SW480 (cell line): Measurements from ENCODE around the gene TMEM19.

Experiments
- DNase-seq: peaks from one replicate; pipeline ENCODE4 v3.0.0-alpha.2; 2016; ENCODE audit warnings: low spot score

The TMEM19 gene

GRCh38 chr12:71685914-71686657 is at the start of gene TMEM19:
TSS of gene TMEM19 (plus strand) at chr12:71686082. CDS start at chr12:71686681, 599 bp downstream.
- peak; percentile 86 for DNase-seq

DNA sequence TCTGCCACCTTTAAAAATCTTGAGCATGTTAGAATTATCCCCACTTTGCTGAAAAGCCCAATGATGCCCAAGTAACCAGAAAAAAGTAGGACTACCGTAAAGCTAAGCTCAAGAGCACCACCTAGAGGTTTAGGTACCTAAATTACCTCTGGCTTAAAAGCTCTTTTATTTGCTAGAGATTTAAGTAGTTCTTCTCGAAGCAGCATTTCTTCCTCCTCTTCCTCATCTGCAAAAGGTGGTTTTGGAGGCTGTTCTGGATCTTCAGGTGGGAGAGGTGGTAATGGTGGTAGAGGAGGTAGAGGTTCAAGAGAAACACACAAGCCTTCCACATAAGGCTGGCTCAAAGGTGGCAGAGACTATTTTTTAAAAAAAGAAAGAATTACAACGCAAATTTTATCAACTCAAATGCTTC is 49.2 kb upstream of the TMEM19 start:
- DNase-seq, result peak; percentile 64

DNA sequence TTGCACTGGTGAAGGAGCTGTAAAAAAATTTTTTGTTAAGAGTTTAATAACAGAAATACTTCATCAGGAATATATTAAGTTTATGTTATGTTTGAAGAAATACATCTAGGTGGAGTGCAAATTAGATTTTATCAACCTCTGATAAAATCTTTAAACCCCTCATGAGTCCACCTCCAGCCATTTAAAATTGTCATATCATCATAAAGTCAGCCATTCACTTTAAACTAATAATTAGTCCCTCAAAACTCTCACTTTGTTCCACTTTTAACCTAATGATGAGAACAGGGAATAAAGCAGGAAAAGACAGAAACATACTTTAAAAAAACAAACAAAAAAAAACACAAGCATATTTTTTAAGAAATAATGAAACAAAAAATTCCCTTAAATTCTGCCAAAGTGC is 47.4 kb upstream of the TMEM19 start:
- no peak for DNase-seq

GRCh38 chr12:71639341-71639760 is 46.5 kb upstream of the TMEM19 start:
- peak; percentile 23 for DNase-seq

DNA sequence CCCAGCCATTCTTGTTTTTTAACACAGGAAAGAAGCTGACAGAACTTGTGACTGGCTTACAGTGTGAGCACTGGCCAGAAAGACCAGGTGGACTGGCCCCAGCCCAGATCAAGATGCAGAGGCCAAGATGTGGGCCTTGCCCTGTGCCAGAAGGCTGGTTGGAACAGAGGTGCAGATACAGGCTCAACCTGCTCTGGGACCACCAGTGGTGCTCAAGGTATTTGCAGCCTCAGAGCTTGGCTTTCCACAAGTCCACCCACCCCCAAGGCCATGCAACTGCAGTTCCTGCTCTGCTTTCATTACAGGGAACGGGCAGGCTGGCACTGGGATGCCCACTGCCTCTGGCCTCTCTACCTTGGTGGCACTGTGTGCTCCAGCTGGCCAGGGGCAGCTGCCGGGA is 45.6 kb upstream of the TMEM19 start:
- DNase-seq, result no peak

- no peak for DNase-seq
Observed at GRCh38 chr12:71641390-71641789, 44.5 kb upstream of the TMEM19 start.

DNA sequence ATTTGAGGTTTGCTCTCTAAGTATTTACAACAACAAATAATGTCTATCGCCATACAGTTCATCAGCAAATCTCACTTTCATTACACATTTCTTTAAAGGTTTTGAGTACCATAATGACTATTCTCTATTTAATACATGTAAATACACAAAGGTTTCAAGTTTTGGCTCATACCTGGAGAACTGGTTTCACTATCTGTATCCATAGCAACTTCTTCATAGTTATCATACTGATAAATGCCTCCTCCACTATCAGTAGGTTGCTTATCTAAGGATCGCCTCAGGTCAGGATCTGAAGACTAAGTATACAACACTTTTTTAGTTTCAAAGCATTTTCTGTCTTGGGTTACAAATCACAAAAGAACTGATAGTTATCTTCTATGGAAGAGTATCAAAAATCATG is 43.6 kb upstream of the TMEM19 start:
- no peak for DNase-seq

DNA sequence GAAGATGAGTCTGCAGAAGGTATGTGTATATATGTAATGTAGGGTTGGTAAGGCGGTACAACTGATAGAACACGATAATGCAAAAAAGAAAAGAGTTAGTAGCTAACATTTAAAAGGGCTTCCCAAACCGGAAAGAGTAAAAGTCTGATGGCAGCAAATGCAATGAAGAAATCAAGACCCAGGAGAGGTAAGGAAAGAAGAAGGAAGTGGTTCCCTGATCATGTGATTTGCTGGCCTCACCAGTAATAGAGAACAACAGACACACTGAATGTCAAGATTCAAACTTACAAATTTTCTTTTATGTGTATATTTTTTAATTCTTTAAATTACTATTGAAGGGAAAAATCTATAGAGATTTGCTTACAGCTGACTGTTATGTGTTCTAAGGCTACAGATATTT is 40.6 kb upstream of the TMEM19 start:
- no peak for DNase-seq

- no peak for DNase-seq
Observed at GRCh38 chr12:71646512-71646911, 39.4 kb upstream of the TMEM19 start.

DNA sequence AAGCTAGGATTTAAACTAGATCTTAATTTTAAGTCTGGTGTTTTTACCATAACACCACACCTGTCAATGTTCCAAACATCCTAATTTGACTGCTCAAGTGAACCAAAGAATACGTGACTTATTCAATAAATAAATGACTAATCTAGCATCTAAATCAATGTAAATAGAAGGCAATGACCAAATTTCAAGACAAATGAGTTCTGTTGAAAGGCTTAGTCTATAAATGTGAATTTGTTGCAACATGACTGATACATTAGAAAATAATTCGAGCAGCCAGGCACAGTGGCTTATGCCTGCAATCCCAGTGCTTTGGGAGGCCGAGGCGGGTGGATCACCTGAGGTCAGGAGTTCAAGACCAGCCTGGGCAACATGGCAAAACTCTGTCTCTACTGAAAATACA is 37.3 kb upstream of the TMEM19 start:
- no peak for DNase-seq

- no peak for DNase-seq
Observed at GRCh38 chr12:71649401-71649800, 36.5 kb upstream of the TMEM19 start.

DNA sequence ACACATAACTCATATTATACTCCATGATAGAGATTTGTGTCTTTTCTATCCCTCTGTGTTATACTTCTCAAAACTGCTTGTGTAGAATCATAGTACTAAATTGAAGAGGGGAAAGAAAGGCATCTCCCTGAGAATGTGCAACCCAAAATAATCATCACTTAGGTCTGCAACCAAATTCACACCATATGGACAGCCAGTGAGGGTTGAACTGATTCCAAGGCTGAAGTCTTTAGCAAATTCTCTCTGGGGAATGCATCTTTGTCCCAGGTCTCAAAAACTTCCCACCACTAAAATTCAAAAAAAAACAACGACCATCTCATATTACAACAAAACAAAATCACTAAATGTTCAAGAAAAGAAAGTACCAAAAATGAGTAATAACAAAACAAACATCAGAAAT is 33.2 kb upstream of the TMEM19 start:
- no peak for DNase-seq

GRCh38 chr12:71653137-71653536 is 32.7 kb upstream of the TMEM19 start:
- DNase-seq, result no peak

- DNase-seq, result no peak
Observed at GRCh38 chr12:71654200-71654599, 31.7 kb upstream of the TMEM19 start.

GRCh38 chr12:71655495-71655894 is 30.4 kb upstream of the TMEM19 start:
- no peak for DNase-seq

- DNase-seq, result no peak
Observed at GRCh38 chr12:71655907-71656306, 30.0 kb upstream of the TMEM19 start.

DNA sequence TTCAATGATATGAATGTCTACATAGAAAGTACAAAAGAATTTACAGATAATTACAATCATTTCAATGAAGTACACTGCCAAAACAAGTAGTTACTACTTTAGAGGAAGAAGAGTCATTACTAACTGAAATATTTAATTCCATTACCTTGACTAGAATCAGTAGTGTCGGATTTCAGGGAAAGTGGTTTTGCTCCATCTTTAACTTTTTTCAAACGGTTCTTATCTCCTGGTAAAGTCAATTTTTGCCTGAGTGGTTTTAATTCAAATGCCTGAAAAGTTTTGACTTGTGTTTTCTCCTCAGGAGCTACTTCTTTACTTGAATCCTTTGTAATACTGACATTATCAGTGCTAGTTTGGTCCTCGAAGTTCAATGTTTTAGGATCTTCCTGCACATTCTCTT is 29.1 kb upstream of the TMEM19 start:
- DNase-seq, result no peak

- no peak for DNase-seq
Observed at GRCh38 chr12:71661977-71662530, 23.8 kb upstream of the TMEM19 start.

DNA sequence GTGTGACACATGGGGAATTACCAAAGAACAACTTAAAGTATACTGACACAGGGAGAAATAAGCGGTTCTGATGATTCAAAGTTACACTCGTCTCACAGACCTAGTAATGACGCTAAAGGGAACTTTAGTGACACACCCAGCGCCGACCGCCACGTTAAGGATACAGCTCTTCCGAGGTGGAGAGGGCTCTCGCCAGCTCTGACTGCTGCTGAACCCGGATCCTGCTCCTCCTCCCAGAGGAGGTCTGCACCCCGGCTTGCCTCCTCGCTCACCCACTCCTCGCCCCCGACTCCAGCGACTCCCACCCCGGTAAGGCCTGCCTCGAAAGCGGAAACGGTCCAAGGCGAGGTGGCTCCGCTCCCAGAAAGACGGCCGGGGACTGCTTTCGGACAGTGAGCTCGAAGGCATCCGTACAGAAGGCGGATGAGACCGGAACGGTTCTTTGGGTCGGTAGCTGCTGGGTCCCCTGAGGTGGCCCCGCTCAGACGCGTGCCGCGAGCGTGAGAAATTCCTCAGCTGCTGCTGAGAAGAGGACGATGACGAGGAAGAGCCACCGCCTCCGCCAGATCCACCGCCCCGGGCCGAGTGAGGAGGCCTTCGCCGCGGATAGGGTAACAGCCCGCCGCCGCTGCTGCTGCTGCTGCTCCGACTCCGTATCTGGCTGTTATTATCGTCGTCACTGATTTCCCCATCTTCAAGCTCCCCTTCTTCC is 22.9 kb upstream of the TMEM19 start:
- peak; percentile 64 for DNase-seq

GRCh38 chr12:71663561-71664410 is 22.1 kb upstream of the TMEM19 start, which contains the start of the genes THAP2 and ZFC3H1:
TSS of gene THAP2 (plus strand) at chr12:71664301. CDS start at chr12:71664510, 209 bp downstream.
TSS of gene ZFC3H1 (minus strand) at chr12:71663848. CDS start at chr12:71663610, 238 bp downstream.
- DNase-seq, result peak; percentile 100

GRCh38 chr12:71664411-71665089 is 21.3 kb upstream of the TMEM19 start:
- DNase-seq, result no peak

GRCh38 chr12:71665090-71665463 is 20.8 kb upstream of the TMEM19 start:
- no peak for DNase-seq
